COLO668 (cell line): ENCODE data around the gene SUMF1.

Experiments
- DNase-seq: peaks from one replicate; lab custom pipeline; 2025; ENCODE audit not compliant: unreplicated experiment; lab: John Stamatoyannopoulos, UW

Gene SUMF1

GRCh38 chr3:4466741-4467521 lies at the start of gene SUMF1:
Gene SUMF1 (minus strand): TSS chr3:4467269. CDS start chr3:4467245, 24 bp downstream.
- DNase-seq = peak; percentile 64

GRCh38 chr3:4515916-4516579 lies 49.0 kb upstream of the SUMF1 start:
- DNase-seq = no peak

- no peak for DNase-seq
Measured at GRCh38 chr3:4514916-4515315, 47.8 kb upstream of the SUMF1 start.

DNA sequence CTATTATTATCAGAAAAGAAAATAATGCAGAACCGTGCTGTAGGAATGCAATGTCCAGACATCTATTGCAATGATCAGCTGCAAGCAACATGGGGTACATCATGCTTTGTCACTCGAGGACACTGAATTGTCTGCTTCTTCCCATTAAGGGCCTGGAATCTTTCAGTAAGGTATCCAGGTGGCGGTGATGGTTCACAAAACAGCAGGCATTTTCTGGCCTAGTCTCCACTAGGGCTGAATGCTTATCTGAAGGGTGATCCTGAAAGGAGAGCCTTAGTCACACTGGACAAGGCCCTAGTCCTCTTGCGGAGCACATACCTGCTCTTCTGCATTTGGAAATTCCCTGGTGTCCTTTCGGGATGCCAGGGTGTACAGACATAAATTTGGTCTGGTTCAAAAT lies 47.3 kb upstream of the SUMF1 start:
- DNase-seq = no peak

GRCh38 chr3:4512895-4513616 lies 46.0 kb upstream of the SUMF1 start:
- no peak for DNase-seq

GRCh38 chr3:4511491-4512262 lies 44.6 kb upstream of the SUMF1 start:
- DNase-seq = no peak

- no peak for DNase-seq
Measured at GRCh38 chr3:4509983-4510755, 43.1 kb upstream of the SUMF1 start.

DNA sequence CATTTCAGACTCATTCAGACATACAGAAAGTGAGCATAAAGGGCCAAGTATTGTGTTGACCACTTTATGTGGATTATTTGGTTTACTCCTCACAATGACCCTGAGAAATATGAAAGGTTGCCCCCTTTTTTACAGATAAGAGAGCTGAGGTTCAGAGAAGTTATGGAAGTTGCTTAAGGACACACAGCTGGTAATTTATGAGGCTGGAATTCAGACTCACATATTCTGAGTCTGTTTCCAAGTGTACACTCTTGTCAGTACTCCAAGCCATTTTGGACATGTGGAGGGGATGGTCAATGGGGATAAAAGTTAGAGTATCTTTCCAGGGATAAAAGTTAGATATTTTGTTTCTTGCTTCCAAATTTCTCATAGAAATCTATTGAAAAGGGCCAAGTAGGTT lies 42.0 kb upstream of the SUMF1 start:
- no peak for DNase-seq

- no peak for DNase-seq
Measured at GRCh38 chr3:4508048-4508981, 41.2 kb upstream of the SUMF1 start.

GRCh38 chr3:4507024-4507596 lies 40.0 kb upstream of the SUMF1 start:
- DNase-seq = no peak

DNA sequence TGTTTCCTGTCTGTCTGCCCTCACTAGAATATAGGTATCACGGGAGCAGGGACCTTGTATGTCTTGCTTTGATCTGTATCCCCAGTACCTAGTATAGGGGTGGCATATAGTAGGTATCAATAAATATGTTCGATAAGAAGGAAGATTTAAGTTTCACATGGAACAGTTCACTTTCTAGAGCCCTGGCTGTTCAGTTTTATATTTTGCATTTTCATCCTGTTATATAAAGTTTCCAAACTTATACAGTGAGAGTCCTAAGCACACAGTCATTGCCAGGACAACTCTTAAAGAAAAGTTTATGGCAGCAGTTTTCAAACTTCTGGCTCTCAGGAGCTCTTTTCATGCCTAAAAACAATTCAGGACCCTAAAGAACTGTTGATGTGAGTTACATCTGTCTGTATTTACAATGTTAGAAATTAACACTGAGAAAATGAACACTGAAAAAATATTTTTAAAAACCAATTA lies 39.5 kb upstream of the SUMF1 start:
- no peak for DNase-seq

DNA sequence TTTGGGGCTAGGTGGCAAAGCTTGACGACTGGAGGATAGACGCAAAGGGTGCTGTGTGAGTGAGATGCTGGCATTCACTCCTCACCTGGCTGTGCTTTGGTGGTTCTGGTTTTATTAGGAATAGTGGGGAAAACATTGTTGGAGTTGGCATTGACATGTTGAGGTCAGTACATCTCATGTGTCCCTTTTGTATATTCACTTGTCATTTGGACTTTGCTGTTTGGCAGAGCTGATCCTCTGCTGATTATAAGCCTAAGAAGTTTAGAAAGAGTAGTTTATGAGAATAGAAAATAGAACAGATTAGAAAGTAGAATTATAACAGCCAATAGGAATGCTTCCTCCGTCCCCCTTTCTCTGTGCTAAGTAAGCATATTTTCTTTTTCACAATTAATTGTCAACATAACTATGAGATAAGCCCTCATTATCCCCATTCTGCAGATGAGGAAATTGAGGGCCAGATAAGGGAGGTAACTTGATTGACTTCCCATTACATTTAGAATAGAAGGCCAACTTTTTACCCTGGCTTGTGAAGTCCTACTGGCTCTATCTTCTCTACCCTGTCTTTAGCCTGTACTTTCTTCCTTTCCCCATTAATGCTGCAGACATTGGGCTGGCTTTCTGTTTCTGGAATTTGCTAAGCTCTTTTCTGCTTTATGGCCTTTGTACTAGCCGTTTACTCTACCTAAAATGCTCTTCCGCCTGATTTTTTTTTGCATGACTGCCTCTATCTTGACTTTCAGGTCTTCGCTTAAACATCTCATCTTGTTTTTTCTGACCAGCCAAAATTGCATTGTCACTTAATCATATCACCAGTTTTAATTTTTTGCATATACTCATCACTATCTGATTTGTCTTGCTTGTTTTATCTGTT lies 38.9 kb upstream of the SUMF1 start:
- DNase-seq = no peak

GRCh38 chr3:4504340-4505261 lies 37.5 kb upstream of the SUMF1 start:
- DNase-seq = peak; percentile 24

DNA sequence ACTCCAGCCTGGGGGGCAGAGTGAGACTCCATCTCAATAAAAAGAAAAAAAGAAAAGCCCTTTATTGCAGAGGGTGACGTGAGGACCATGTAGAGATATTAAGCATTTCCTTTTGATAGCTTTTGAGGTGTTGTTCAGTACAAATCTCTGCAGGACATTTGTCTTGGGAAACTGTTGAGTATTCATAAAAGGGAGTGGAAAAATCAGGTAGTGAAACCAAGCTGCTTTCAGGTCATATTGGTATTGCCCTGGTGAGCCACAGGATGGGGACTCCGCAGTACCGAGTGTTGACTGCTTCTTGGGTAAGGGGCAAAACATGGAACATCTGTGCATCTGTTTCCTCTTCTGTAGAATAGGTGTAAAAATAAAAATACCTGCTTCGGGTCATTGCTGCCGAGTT lies 36.0 kb upstream of the SUMF1 start:
- no peak for DNase-seq

GRCh38 chr3:4501927-4502326 lies 34.9 kb upstream of the SUMF1 start:
- no peak for DNase-seq

- peak; percentile 2 for DNase-seq
Measured at GRCh38 chr3:4501437-4501836, 34.4 kb upstream of the SUMF1 start.

DNA sequence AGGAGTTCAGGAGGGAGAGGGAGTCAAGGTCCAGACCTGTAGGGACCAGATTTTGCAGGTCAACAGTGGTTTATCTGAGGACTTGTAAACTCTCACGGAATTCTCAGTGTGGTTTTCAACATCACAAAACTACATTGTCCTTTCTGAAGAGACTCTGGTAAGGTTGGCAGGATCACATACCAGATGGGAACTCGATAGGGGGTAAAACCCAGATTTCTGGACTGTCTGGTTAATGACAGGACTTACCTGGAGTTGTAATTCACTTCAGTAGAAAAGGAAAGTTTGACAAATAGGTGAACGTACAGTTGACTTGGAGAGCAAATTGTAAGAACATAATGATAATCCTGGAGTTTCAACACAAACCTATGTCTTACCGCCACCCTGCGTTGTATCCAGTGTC lies 31.4 kb upstream of the SUMF1 start:
- DNase-seq = no peak
